ENCODE measurements around the gene SP6.

The SP6 gene

GRCh38 chr17:47818002-47818695, 32.8 kb downstream of the SP6 start:
- DNase-seq (ENCODE audit: low read depth) = no peak
- in situ Hi-C loops (cut with HindIII; ENCODE audit: low sequenced_read_pairs) = no loop called here
- H3K4me3 ChIP-seq (ENCODE audit: low read depth, low read length) = no peak overlapping the region
- no peak for TF ChIP-seq CTCF (IDR thresholded peaks at IDR 0.05; ENCODE audit: low read depth, low read length, missing control alignments)

GRCh38 chr17:47816947-47817346, 34.0 kb downstream of the SP6 start:
- H3K4me3 ChIP-seq (ENCODE audit: low read depth, low read length) = no peak overlapping the region
- no peak for TF ChIP-seq CTCF (IDR thresholded peaks at IDR 0.05; ENCODE audit: low read depth, low read length, missing control alignments)
- in situ Hi-C loops (cut with HindIII; ENCODE audit: low sequenced_read_pairs) = no loop called here
- DNase-seq (ENCODE audit: low read depth) = no peak

GRCh38 chr17:47816111-47816735, 34.7 kb downstream of the SP6 start:
- in situ Hi-C loops (cut with HindIII; ENCODE audit: low sequenced_read_pairs) = no loop called here
- no peak for TF ChIP-seq CTCF (IDR thresholded peaks at IDR 0.05; ENCODE audit: low read depth, low read length, missing control alignments)
- no peak for DNase-seq (ENCODE audit: low read depth)
- H3K4me3 ChIP-seq (ENCODE audit: low read depth, low read length) = no peak overlapping the region

GRCh38 chr17:47815106-47815918, 35.7 kb downstream of the SP6 start:
- no peak for TF ChIP-seq CTCF (IDR thresholded peaks at IDR 0.05; ENCODE audit: low read depth, low read length, missing control alignments)
- H3K4me3 ChIP-seq (ENCODE audit: low read depth, low read length) = no peak overlapping the region
- DNase-seq (ENCODE audit: low read depth) = no peak
- in situ Hi-C loops (cut with HindIII; ENCODE audit: low sequenced_read_pairs) = no loop called here

- in situ Hi-C loops (cut with HindIII; ENCODE audit: low sequenced_read_pairs) = no loop called here
Observed at GRCh38 chr17:47813512-47814031, 37.4 kb downstream of the SP6 start.

More at GRCh38 chr17:47813512-47814031, 37.4 kb downstream of the SP6 start:
- no peak for DNase-seq (ENCODE audit: low read depth)
- no peak overlapping the region for H3K4me3 ChIP-seq (ENCODE audit: low read depth, low read length)
- TF ChIP-seq CTCF (IDR thresholded peaks at IDR 0.05; ENCODE audit: low read depth, low read length, missing control alignments) = no peak

All from astrocyte of the cerebellum (primary cell).